ENCODE results near the gene OR2A42. TPM values are rescaled to one million over a fixed set of nuclear protein-coding genes. Genes with fewer than 3 reads are reported as not detected.
A peak's percentile ranks its signal among the peaks of the same experiment; 100 is the strongest.
"Not testable (repeated sequence)": the region's sequence is repeated elsewhere in the genome, so short reads cannot be mapped to it uniquely, and the experiment has no call there.

OR2A42 gene
- total RNA-seq, 1 experiment from 2014 or later: not detected

DNA sequence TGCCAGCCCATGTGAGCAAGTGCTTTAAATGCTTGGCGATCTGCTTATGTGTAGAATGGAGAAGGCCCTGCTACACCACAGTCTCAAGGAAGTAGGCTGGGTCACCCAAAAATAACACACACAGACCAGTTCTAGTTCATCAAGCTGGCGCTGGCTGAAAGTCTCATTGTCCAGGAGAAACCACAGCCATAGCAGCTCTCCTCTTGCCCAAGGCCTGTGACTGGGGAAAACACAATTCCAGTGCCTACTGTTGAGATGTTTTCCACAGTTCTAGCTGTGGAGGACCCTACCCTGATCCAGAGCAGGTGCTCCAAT is 60.3 kb downstream of the OR2A42 start:
- H3K27ac Mint-ChIP-seq (ENCODE audit: low read depth, unreplicated experiment); DNase-seq (ENCODE audit: unreplicated experiment); H3K4me3 Mint-ChIP-seq (ENCODE audit: unreplicated experiment); H3K36me3 Mint-ChIP-seq (ENCODE audit: insufficient read depth, unreplicated experiment); H3K4me1 Mint-ChIP-seq (ENCODE audit: insufficient read depth, unreplicated experiment); POLR2A ChIA-PET; BruUV-seq (replicated peaks); intact Hi-C loops (cut with micrococcal nuclease); H3K9me3 Mint-ChIP-seq (ENCODE audit: unreplicated experiment); CTCF ChIA-PET: not testable (repeated sequence)
- H3K27me3 Mint-ChIP-seq (ENCODE audit: insufficient read depth, unreplicated experiment): peaks cover 28% of the 10 kb centered on the region

- H3K27me3 Mint-ChIP-seq (ENCODE audit: insufficient read depth, unreplicated experiment): peaks cover 28% of the 10 kb centered on the region
- H3K4me3 Mint-ChIP-seq (ENCODE audit: unreplicated experiment); BruUV-seq (replicated peaks); intact Hi-C loops (cut with micrococcal nuclease); H3K27ac Mint-ChIP-seq (ENCODE audit: low read depth, unreplicated experiment); H3K36me3 Mint-ChIP-seq (ENCODE audit: insufficient read depth, unreplicated experiment); H3K9me3 Mint-ChIP-seq (ENCODE audit: unreplicated experiment); H3K4me1 Mint-ChIP-seq (ENCODE audit: insufficient read depth, unreplicated experiment): not testable (repeated sequence)
- ChIA-PET POLR2A (interaction anchor here (0.7 kb wide), 1 partner anchor 1067 kb away, joined by 4 read pairs; no protein-coding TSS in a partner anchor), CTCF (interaction anchor here (1.4 kb wide), 1 partner anchor 160 kb away, joined by 5 read pairs; no protein-coding TSS in a partner anchor)
- TF ChIP-seq, protein P1, sequence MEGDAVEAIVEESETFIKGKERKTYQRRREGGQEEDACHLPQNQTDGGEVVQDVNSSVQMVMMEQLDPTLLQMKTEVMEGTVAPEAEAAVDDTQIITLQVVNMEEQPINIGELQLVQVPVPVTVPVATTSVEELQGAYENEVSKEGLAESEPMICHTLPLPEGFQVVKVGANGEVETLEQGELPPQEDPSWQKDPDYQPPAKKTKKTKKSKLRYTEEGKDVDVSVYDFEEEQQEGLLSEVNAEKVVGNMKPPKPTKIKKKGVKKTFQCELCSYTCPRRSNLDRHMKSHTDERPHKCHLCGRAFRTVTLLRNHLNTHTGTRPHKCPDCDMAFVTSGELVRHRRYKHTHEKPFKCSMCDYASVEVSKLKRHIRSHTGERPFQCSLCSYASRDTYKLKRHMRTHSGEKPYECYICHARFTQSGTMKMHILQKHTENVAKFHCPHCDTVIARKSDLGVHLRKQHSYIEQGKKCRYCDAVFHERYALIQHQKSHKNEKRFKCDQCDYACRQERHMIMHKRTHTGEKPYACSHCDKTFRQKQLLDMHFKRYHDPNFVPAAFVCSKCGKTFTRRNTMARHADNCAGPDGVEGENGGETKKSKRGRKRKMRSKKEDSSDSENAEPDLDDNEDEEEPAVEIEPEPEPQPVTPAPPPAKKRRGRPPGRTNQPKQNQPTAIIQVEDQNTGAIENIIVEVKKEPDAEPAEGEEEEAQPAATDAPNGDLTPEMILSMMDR (IDR thresholded peaks at IDR 0.05; ENCODE audit: unreplicated experiment): peak; percentile 24
- DNase-seq (ENCODE audit: unreplicated experiment): peak; percentile 21
Observed at GRCh38 chr7:144178380-144179164, 60.8 kb downstream of the OR2A42 start.

Other genes starting within 250 kb of the OR2A42 start
- gene OR6B1, start 239.3 kb downstream of the OR2A42 start, total RNA-seq (2022): not detected in 2 replicates
- not detected in 2 replicates for gene OR2A5, start 190.7 kb downstream of the OR2A42 start, total RNA-seq (2022)
- gene OR2A25, start 169.8 kb downstream of the OR2A42 start, total RNA-seq (2022): not detected in 2 replicates
- not detected in 2 replicates for gene OR2A12, start 153.3 kb downstream of the OR2A42 start, total RNA-seq (2022)
- not detected in 2 replicates for gene OR2A2, start 130.0 kb downstream of the OR2A42 start, total RNA-seq (2022)
- not detected in 2 replicates for gene OR2A14, start 116.4 kb downstream of the OR2A42 start, total RNA-seq (2022)
- gene CTAGE4, start 56.1 kb downstream of the OR2A42 start, total RNA-seq (2022): 23.2 and 26.0 TPM in 2 replicates
- 0.93 TPM in 1 of 2 replicates, not detected in the other for gene ARHGEF35, start 43.8 kb downstream of the OR2A42 start, total RNA-seq (2022)
- gene OR2A7, start 25.2 kb upstream of the OR2A42 start, total RNA-seq (2022): 10.0 and 13.6 TPM in 2 replicates
- gene CTAGE8, start 29.7 kb upstream of the OR2A42 start, total RNA-seq (2022): 0.96 and 2.6 TPM in 2 replicates
- gene OR2A1, start 72.8 kb upstream of the OR2A42 start, total RNA-seq (2022): not detected in 2 replicates
- gene ARHGEF5, start 115.8 kb upstream of the OR2A42 start, total RNA-seq (2022): 48.2 and 54.7 TPM in 2 replicates
- not detected in 2 replicates for gene NOBOX, start 164.1 kb upstream of the OR2A42 start, total RNA-seq (2022)